ENCODE results near the gene RAD51B. TPM values are rescaled to one million over a fixed set of nuclear protein-coding genes. Genes with fewer than 3 reads are reported as not detected.

Gene RAD51B
- total RNA-seq, 1 experiment from 2014 or later, result 20.0 TPM

DNA sequence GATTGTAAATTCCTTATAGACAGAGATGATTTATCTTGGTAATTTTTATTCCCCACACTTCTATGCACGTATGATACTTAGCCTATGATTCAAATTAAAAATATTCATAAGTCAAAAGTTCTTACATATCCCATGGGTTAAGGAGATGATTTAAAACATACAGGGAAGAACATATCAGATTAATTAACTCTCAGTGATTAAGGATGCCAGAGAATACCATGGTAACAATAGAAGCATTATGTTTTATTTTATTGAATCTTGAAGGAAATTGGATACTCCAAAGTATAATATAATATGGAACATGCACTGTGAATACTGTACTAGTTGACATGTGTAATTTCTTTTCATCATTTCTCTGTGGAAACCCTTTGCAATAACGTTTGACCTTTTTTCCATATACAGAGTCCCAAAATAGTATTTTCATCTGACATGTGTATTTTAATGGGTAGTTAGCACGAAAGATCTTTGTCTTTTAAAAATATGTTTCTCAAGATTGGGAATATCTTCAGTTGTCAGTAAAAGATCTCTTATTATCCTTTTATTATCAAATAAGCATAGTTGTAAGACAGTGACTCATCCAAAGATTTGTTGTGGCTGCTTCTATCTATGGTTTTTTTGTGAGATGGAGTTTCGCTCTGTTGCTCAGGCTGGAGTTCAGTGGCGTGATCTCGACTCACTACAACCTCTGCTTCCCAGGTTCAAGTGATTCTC lies 166.7 kb downstream of the RAD51B start:
- no peaks in the 10 kb centered on the region for H3K79me2 ChIP-seq (ENCODE audit: insufficient read depth, low read length)
- no peaks in the 10 kb centered on the region for H3K9me3 ChIP-seq (ENCODE audit: control insufficient read depth in 1 of 2, insufficient read depth in 1 of 2, low read depth in 1 of 2, low read length in 2 of 2)
- H3K9me2 ChIP-seq (ENCODE audit: insufficient read depth), result no peaks in the 10 kb centered on the region
- DNase-seq (ENCODE audit: low read depth, low spot score) (no peak), ATAC-seq (no peak)
- BruUV-seq (replicated peaks), result no TSS peak
- intact Hi-C loops (cut with micrococcal nuclease), result no loop called here
- no peak overlapping the region for H3K4me3 ChIP-seq (replicated peaks in 1 of 2; ENCODE audit: low read depth in 1 of 2, low read length in 2 of 2)
- TF ChIP-seq RAD21 (IDR thresholded peaks at IDR 0.05; ENCODE audit: low read depth) (no peak), SIN3A (IDR thresholded peaks at IDR 0.05; ENCODE audit: low read depth) (no peak), CEBPB (IDR thresholded peaks at IDR 0.05; ENCODE audit: low read depth) (no peak), JUND (IDR thresholded peaks at IDR 0.05) (no peak), SP1 (IDR thresholded peaks at IDR 0.05; ENCODE audit: low read depth) (no peak), ZFX (IDR thresholded peaks at IDR 0.05) (no peak), POLR2AphosphoS5 (IDR thresholded peaks at IDR 0.05; ENCODE audit: low read depth, low read length) (no peak), EZH2 (IDR thresholded peaks at IDR 0.05) (no peak), EGR1 (IDR thresholded peaks at IDR 0.05; ENCODE audit: low read depth) (no peak), SRF (IDR thresholded peaks at IDR 0.05; ENCODE audit: low read depth) (no peak), TCF7L2 (IDR thresholded peaks at IDR 0.05; ENCODE audit: borderline replicate concordance, extremely low read depth, insufficient read depth, insufficient read length) (no peak)
- TF ChIP-seq, protein P1, sequence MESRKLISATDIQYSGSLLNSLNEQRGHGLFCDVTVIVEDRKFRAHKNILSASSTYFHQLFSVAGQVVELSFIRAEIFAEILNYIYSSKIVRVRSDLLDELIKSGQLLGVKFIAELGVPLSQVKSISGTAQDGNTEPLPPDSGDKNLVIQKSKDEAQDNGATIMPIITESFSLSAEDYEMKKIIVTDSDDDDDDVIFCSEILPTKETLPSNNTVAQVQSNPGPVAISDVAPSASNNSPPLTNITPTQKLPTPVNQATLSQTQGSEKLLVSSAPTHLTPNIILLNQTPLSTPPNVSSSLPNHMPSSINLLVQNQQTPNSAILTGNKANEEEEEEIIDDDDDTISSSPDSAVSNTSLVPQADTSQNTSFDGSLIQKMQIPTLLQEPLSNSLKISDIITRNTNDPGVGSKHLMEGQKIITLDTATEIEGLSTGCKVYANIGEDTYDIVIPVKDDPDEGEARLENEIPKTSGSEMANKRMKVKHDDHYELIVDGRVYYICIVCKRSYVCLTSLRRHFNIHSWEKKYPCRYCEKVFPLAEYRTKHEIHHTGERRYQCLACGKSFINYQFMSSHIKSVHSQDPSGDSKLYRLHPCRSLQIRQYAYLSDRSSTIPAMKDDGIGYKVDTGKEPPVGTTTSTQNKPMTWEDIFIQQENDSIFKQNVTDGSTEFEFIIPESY (IDR thresholded peaks at IDR 0.05; ENCODE audit: extremely low read depth, insufficient replicate concordance, low read length), result no peak
- TF ChIP-seq, protein P2, sequence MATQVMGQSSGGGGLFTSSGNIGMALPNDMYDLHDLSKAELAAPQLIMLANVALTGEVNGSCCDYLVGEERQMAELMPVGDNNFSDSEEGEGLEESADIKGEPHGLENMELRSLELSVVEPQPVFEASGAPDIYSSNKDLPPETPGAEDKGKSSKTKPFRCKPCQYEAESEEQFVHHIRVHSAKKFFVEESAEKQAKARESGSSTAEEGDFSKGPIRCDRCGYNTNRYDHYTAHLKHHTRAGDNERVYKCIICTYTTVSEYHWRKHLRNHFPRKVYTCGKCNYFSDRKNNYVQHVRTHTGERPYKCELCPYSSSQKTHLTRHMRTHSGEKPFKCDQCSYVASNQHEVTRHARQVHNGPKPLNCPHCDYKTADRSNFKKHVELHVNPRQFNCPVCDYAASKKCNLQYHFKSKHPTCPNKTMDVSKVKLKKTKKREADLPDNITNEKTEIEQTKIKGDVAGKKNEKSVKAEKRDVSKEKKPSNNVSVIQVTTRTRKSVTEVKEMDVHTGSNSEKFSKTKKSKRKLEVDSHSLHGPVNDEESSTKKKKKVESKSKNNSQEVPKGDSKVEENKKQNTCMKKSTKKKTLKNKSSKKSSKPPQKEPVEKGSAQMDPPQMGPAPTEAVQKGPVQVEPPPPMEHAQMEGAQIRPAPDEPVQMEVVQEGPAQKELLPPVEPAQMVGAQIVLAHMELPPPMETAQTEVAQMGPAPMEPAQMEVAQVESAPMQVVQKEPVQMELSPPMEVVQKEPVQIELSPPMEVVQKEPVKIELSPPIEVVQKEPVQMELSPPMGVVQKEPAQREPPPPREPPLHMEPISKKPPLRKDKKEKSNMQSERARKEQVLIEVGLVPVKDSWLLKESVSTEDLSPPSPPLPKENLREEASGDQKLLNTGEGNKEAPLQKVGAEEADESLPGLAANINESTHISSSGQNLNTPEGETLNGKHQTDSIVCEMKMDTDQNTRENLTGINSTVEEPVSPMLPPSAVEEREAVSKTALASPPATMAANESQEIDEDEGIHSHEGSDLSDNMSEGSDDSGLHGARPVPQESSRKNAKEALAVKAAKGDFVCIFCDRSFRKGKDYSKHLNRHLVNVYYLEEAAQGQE (IDR thresholded peaks at IDR 0.05; ENCODE audit: low read depth), result no peak
- TF ChIP-seq, protein P3, sequence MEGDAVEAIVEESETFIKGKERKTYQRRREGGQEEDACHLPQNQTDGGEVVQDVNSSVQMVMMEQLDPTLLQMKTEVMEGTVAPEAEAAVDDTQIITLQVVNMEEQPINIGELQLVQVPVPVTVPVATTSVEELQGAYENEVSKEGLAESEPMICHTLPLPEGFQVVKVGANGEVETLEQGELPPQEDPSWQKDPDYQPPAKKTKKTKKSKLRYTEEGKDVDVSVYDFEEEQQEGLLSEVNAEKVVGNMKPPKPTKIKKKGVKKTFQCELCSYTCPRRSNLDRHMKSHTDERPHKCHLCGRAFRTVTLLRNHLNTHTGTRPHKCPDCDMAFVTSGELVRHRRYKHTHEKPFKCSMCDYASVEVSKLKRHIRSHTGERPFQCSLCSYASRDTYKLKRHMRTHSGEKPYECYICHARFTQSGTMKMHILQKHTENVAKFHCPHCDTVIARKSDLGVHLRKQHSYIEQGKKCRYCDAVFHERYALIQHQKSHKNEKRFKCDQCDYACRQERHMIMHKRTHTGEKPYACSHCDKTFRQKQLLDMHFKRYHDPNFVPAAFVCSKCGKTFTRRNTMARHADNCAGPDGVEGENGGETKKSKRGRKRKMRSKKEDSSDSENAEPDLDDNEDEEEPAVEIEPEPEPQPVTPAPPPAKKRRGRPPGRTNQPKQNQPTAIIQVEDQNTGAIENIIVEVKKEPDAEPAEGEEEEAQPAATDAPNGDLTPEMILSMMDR (IDR thresholded peaks at IDR 0.05 in 2 of 3, conservative IDR thresholded peaks at IDR 0.05 in 1 of 3; ENCODE audit: borderline replicate concordance in 1 of 3, insufficient read depth in 1 of 3, low read depth in 2 of 3, low read length in 2 of 3), result no peak
- TF ChIP-seq, protein P4, sequence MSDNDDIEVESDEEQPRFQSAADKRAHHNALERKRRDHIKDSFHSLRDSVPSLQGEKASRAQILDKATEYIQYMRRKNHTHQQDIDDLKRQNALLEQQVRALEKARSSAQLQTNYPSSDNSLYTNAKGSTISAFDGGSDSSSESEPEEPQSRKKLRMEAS (IDR thresholded peaks at IDR 0.05), result no peak
- ChIA-PET CTCF (no interaction called here), POLR2A (no interaction called here), RAD21 (ENCODE audit: low non-redundant PET in 1 of 2, low total read pairs in 2 of 2, uncharacterized antibody in 2 of 2, unreplicated experiment in 2 of 2) (no interaction called here)
- peak overlapping the region; percentile 39 for H3K27ac ChIP-seq (ENCODE audit: low read depth, low read length)
- no peak overlapping the region for H3K4me2 ChIP-seq (ENCODE audit: low read length)
- peaks cover 0 to 32% of the 10 kb centered on the region in 2 experiments; a peak in 2 of 4 replicates for H3K4me1 ChIP-seq (ENCODE audit: control insufficient read depth in 1 of 2, insufficient read depth in 2 of 2, low read length in 2 of 2)
- no peak overlapping the region for H3K9ac ChIP-seq (ENCODE audit: low read length)
- no peaks in the 10 kb centered on the region for H3K36me3 ChIP-seq (ENCODE audit: control insufficient read depth in 1 of 2, insufficient read depth in 2 of 2, low read length in 2 of 2)
- H2AFZ ChIP-seq (ENCODE audit: low read depth, low read length, poor library complexity, severe bottlenecking), result no peak overlapping the region
- no peaks in the 10 kb centered on the region for H4K20me1 ChIP-seq (ENCODE audit: insufficient read depth)
- no peaks in the 10 kb centered on the region for H3K27me3 ChIP-seq (ENCODE audit: insufficient read depth, low read length)

Measured in HCT116 (cell line).